Stimulated activated memory B cell treated with anti-CD40 and anti-IgM and Interleukin-4, amounts not matched to agents 10 μg/mL and 1 μg/mL and 100 μg/mL, for 72 hours (primary cell): ENCODE data around the gene TUBA3E.
"Not testable (repeated sequence)": the region's sequence is repeated elsewhere in the genome, so short reads cannot be mapped to it uniquely, and the experiment has no call there.

Experiments
- ATAC-seq: fragments of 150-1000 bp; cut with Tn5 transposase; 2 replicates; pipeline ENCODE4 v1.10.0; 2021
- H3K27ac Mint-ChIP-seq: one replicate; pipeline ENCODE4 v1.8.0; 2022; ENCODE audit warnings: mild to moderate bottlenecking, mixed read lengths
- H3K27me3 Mint-ChIP-seq: one replicate; pipeline ENCODE4 v1.8.0; 2022; ENCODE audit warnings: mixed read lengths
- H3K36me3 Mint-ChIP-seq: one replicate; pipeline ENCODE4 v1.8.0; 2022; ENCODE audit warnings: mixed read lengths
- H3K4me1 Mint-ChIP-seq: one replicate; pipeline ENCODE4 v1.8.0; 2022; ENCODE audit warnings: mixed read lengths
- H3K4me3 Mint-ChIP-seq: one replicate; pipeline ENCODE4 v1.8.0; 2022; ENCODE audit warnings: mild to moderate bottlenecking, moderate library complexity, mixed read lengths
- H3K9me3 Mint-ChIP-seq: one replicate; pipeline ENCODE4 v1.8.0; 2022; ENCODE audit warnings: mixed read lengths

The TUBA3E gene

DNA sequence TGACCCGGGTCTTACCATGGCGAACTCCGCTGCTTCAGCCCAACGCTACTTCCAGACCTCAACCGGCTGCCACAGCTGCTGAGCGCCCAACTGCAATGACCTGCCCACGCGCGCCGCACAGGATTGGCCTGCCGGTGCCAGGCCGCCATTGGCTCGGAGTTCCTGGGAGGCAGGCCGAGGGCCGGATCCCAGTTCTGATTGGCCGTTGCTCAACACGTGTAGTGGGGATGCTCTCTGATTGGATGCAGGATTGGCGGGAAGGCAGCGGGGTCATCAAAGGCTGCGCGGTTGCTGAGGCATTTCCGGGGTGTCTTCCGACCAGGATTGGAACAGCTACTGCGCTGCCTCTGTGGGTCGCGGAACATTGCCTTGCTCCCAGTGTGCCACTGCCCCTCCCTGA is at the start of gene TUBA3E:
Gene TUBA3E (minus strand): TSS at position 97 of the 400 bp plus-strand sequence. CDS start 79 bp downstream, at position 18.
- no peaks in the 10 kb centered on the region for H3K36me3 Mint-ChIP-seq
- no peak within 1 kb of the TSS for H3K27ac Mint-ChIP-seq
- no peak for ATAC-seq
- H3K27me3 Mint-ChIP-seq = no peaks in the 10 kb centered on the region
- no peaks in the 10 kb centered on the region for H3K9me3 Mint-ChIP-seq
- no peaks in the 10 kb centered on the region for H3K4me1 Mint-ChIP-seq
- H3K4me3 Mint-ChIP-seq = no peak within 1 kb of the TSS

DNA sequence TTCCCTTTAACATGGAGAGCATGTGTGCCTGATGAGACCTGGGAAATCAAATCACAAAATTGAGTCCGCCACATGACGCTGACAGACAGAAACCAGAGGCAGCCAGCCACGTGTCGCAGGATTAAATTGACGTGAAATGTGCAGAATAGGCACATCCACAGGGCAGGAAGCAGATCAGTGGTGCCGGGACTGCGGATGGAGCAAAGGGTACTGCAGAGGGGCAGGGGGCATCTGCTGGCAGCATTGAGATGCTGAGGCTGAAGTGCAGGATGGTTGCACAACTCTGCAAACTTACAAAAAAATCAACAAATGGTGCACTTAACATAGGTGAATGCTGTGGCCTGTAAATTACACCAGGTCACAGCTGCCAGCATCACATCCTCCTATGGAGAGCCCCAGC is 48.2 kb upstream of the TUBA3E start:
- H3K36me3 Mint-ChIP-seq = no peaks in the 10 kb centered on the region
- H3K27ac Mint-ChIP-seq = no peak overlapping the region
- no peak overlapping the region for H3K4me3 Mint-ChIP-seq
- no peaks in the 10 kb centered on the region for H3K4me1 Mint-ChIP-seq
- H3K9me3 Mint-ChIP-seq = no peaks in the 10 kb centered on the region
- peaks cover 58% of the 10 kb centered on the region for H3K27me3 Mint-ChIP-seq
- no peak for ATAC-seq

DNA sequence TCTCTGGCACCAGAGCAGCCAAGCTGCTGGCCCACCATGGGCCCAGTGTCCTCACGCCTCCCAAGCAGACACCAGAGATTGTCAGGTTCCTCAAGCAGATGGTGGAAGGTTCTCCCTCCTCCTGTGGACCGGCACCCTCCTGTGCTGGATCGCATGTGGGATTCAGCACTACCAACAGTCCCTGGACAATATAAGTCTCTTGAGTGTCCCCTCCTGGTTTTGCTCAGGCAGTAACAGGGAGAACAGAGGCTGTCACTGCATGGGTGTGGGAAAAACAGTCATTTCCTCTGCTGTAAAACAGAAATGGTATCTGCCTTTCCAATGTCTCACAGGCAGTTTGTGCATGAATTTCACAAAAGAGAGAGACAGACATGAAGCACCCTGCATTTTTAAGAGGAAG is 47.7 kb upstream of the TUBA3E start:
- H3K27me3 Mint-ChIP-seq = peaks cover 53% of the 10 kb centered on the region
- H3K36me3 Mint-ChIP-seq = no peaks in the 10 kb centered on the region
- no peaks in the 10 kb centered on the region for H3K4me1 Mint-ChIP-seq
- no peak for ATAC-seq
- no peak overlapping the region for H3K27ac Mint-ChIP-seq
- H3K9me3 Mint-ChIP-seq = no peaks in the 10 kb centered on the region
- no peak overlapping the region for H3K4me3 Mint-ChIP-seq

DNA sequence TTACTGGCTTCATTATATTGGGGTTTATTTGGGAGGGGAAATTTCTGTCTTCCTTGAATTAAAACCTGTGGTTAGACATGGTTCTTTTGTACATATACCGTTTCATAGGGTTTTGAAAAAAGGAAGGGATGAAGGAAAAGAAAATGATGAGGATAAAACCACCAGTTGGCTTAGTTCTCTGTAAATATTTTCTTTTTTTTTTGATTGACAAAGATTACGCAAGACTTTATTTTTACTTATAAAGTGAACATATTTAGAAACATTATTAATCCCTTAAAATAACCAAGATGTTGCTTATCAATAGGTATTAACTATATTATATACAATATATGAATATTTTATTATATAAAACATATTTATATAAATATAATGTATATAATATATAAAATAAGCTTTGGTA is 45.1 kb upstream of the TUBA3E start:
- Mint-ChIP-seq H3K27me3 (peaks cover 27% of the 10 kb centered on the region), H3K4me1 (no peaks in the 10 kb centered on the region), H3K4me3 (no peak overlapping the region), H3K36me3 (no peaks in the 10 kb centered on the region), H3K9me3 (no peaks in the 10 kb centered on the region), H3K27ac (no peak overlapping the region)
- no peak for ATAC-seq

DNA sequence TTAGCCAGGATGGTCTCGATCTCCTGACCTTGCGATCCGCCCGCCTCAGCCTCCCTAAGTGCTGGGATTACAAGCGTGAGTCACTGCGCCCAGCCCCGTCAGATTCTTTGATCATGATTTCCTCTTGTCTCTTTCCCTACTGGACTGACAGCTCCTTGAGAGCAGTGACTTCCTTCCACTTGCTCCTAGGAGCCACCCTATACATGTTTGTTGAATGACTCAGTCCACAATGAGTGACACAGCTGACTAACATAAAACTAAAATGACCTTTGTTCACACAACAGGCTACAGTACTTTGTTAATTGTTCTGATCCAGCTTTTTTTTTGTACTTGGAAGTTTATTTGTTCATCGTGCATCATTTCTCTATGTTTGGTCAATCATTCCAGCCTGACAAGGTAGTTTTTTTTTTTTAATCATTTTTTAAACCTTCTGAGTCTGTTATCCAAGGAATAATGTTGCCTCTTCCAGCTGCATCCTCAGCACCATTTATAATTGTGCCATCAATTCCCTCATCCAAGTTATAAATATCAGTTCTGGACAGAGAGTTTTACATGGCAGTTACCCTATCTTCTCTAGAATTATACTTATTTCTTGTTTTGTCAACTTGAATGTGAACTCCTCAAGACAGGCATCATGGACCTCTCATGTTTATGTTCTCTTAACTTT is 42.9 kb upstream of the TUBA3E start:
- Mint-ChIP-seq H3K27me3 (peaks cover 9% of the 10 kb centered on the region), H3K27ac (no peak overlapping the region), H3K9me3 (no peaks in the 10 kb centered on the region), H3K4me3 (no peak overlapping the region), H3K36me3 (no peaks in the 10 kb centered on the region), H3K4me1 (no peaks in the 10 kb centered on the region)
- no peak for ATAC-seq

DNA sequence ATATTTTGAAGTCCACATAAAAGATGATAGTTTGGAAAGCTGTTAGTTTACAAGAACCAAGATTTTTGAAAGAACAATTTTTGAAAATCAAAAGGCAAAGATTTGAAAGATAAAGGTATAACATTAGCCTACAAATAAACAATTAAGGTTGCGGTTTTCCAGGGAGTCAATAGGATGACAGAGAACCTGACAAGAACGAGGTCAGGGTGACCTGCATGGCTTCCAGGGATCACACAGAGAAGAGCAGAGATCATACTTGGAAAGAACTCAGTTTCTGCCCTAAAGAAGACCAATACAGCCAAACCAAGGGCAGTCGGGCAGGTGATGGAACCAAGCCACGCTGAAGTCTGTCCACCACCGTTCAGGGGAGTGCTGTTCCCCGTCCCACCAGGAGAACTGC is 41.3 kb upstream of the TUBA3E start:
- ATAC-seq = peak; percentile 31
- not testable (repeated sequence) for H3K4me1 Mint-ChIP-seq, H3K4me3 Mint-ChIP-seq, H3K27ac Mint-ChIP-seq, H3K36me3 Mint-ChIP-seq, H3K9me3 Mint-ChIP-seq, H3K27me3 Mint-ChIP-seq

DNA sequence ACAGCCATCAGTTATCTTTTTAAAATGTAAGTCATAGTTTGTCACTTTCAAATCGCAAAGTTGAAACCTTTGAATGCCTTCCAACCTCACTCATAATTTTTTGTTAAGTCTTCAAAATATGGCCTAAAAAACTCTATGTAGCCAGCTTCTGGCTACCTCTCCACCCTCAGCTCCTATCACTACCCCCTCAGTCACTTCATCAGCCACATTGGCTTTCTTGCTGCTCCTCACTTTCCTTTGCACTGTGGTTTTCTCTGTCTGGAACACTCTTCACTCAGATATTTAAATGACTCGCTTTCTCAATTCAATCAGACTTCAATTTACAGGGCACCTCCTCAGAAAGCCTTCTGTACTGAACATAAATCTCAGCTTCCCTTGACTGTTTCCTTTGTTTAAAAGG is 34.8 kb upstream of the TUBA3E start:
- H3K9me3 Mint-ChIP-seq, ATAC-seq, H3K36me3 Mint-ChIP-seq, H3K4me1 Mint-ChIP-seq, H3K27ac Mint-ChIP-seq, H3K4me3 Mint-ChIP-seq: not testable (repeated sequence)
- H3K27me3 Mint-ChIP-seq = peaks cover 15% of the 10 kb centered on the region

DNA sequence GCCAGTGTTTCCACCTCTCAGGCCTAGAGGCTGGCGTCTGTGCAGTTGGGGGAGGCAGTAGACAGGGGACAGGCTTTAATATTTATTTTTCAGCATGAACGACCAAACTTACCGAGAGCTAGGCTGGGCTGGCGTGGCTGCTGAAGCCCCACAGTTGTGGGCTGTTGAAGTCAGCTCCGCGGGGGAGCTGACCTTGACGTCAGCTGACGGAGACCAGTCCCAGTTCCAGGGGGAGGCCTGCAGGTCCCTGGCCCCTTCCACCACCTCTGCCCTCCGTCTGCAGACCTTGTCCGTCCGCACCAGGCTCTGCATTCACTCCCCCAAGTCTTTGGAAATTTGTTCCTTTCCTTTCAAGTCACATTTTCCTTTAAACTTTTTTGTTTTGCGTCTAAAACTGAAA is 33.4 kb upstream of the TUBA3E start:
- H3K27me3 Mint-ChIP-seq = peaks cover 15% of the 10 kb centered on the region
- H3K9me3 Mint-ChIP-seq = peaks cover 2% of the 10 kb centered on the region
- H3K27ac Mint-ChIP-seq = no peak overlapping the region
- H3K36me3 Mint-ChIP-seq = peaks cover 5% of the 10 kb centered on the region
- ATAC-seq = no peak
- no peaks in the 10 kb centered on the region for H3K4me1 Mint-ChIP-seq
- H3K4me3 Mint-ChIP-seq = no peak overlapping the region

DNA sequence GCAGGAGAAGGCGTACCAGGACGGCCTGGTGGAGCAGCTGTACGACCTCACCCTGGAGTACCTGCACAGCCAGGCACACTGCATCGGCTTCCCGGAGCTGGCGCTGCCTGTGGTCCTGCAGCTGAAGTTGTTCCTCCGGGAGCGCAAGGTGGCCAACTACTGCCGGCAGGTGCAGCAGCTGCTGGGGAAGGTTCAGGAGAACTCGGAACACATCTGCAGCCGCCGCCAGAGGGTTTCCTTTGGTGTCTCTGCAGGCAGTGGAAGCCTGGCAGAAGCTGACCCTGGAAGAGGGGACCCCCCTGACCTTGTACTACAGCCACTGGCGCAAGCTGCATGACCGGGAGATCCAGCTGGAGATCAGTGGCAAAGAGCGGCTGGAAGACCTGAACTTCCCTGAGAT is 32.7 kb upstream of the TUBA3E start:
- H3K9me3 Mint-ChIP-seq, H3K36me3 Mint-ChIP-seq, ATAC-seq: not testable (repeated sequence)

DNA sequence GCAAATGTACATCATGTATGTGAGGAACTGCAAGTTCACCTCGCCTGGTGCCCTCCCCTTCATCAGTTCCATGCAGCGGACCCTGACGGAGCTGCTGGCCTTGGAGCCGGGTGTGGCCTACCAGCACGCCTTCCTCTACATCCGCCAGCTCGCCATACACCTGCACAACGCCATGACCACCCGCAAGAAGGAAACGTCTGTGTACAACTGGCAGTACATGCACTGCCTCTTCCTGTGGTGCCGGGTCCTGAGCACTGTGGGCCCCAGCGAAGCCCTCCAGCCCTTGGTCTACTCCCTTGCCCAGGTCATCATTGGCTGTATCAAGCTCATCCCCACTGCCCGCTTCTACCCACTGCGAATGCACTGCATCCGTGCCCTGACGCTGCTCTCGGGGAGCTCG is 32.1 kb upstream of the TUBA3E start:
- H3K9me3 Mint-ChIP-seq, H3K4me3 Mint-ChIP-seq, H3K36me3 Mint-ChIP-seq, H3K4me1 Mint-ChIP-seq, ATAC-seq, H3K27ac Mint-ChIP-seq: not testable (repeated sequence)
- peaks cover 15% of the 10 kb centered on the region for H3K27me3 Mint-ChIP-seq

More for the DNA sequence above, 32.7 kb upstream of the TUBA3E start:
- peaks cover 15% of the 10 kb centered on the region for H3K27me3 Mint-ChIP-seq
- H3K4me3 Mint-ChIP-seq, H3K27ac Mint-ChIP-seq, H3K4me1 Mint-ChIP-seq: not testable (repeated sequence)

DNA sequence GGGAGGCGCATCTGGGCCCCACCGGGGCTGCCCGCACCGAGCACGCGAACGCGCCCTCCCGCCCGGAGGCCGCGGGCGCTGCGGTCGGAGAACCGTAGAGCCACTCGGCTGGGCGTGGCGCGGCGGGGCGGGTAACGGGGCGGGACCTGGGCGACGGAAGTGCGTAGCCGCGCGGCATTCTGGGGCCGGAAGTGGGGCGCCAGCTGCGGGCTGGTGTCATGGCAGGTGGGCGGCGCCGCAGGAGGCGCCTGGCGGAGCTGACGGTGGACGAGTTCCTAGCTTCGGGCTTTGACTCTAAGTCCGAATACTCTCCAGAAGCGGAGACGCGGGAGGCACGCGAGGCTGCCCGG is 30.9 kb upstream of the TUBA3E start:
- H3K9me3 Mint-ChIP-seq, H3K36me3 Mint-ChIP-seq, H3K27ac Mint-ChIP-seq, H3K4me1 Mint-ChIP-seq: not testable (repeated sequence)
- Mint-ChIP-seq H3K4me3 (peak overlapping the region; percentile 59), H3K27me3 (peaks cover 15% of the 10 kb centered on the region)
- peak; percentile 81 for ATAC-seq

DNA sequence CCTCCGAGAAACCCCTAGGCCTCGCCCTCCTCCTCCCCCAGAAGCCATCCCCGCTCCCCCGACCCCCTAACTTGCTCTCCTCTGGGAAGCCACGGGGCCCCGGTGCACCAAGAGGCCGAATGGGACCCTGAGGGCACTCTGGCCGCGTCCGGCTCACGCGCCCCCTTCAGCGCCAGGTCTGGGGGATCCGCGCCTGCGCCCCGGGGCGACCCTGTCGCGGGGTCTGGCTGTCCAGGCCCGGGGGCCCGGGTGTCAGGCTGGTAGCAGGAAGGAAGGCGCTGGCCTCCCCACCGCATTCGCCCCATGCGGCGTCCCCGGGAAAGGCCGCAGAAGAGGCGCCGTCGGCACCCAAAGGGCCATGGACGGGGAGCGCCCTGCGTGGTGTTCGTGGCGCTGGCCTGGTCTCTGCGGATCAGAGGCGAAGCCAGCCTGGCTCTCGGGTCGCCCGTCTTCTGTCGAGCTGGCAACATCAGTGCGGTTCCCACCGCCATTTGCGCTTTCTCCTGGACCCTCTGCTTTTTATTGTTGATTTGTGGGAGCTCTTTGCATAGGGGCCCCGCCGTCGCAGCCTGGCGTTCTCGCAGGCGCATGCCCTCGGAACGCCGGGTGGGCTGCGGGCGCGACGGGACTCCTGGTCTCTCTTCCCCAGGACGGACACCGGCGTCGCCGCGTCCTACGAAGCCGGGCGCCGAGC is 30.4 kb upstream of the TUBA3E start:
- not testable (repeated sequence) for H3K4me3 Mint-ChIP-seq, H3K9me3 Mint-ChIP-seq, H3K4me1 Mint-ChIP-seq, H3K36me3 Mint-ChIP-seq, H3K27ac Mint-ChIP-seq
- peaks cover 15% of the 10 kb centered on the region for H3K27me3 Mint-ChIP-seq
- peak; percentile 9 for ATAC-seq

DNA sequence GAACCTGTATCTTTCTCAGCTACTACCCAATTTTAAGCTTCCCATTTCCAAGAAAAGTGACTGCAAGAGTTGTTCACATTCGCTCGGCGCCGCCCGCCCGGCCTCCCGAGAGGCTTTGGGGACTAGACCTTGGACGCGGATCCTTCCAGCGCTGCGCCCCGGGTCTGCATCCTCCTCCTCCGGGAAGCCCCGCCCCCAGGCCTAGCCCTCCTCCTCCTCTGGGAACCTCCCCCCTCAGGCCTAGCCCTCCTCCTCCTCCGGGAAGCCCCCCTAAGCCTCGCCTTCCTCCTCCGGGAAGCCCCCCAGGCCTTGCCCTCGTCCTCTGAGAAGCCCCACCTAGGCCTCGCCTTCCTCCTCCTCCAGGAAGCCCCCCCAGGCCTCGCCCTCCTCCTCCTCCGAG is 29.8 kb upstream of the TUBA3E start:
- not testable (repeated sequence) for H3K4me1 Mint-ChIP-seq, H3K27ac Mint-ChIP-seq, H3K9me3 Mint-ChIP-seq, ATAC-seq, H3K36me3 Mint-ChIP-seq, H3K4me3 Mint-ChIP-seq
- peaks cover 15% of the 10 kb centered on the region for H3K27me3 Mint-ChIP-seq

DNA sequence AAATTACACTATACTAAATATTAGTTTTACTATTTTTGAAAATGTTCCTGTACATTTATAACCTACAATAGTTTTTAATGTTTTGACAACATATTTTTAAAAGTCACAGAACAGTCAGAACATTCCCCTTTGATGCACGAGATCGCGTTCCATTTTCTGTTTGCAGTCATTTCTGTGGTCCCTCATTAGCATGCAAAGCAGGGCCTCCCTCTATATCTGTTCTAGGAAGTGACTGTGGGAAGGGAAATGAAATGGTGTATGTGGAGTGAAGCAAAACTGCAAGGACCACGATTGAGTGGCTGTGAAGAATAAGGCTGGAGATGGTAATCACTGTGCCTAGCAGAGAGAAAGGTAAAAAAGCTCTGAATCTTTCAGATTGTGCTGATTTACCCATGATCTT is 24.3 kb upstream of the TUBA3E start:
- not testable (repeated sequence) for H3K4me1 Mint-ChIP-seq, H3K27me3 Mint-ChIP-seq, H3K27ac Mint-ChIP-seq, H3K4me3 Mint-ChIP-seq, H3K36me3 Mint-ChIP-seq, H3K9me3 Mint-ChIP-seq
- ATAC-seq = peak; percentile 45

DNA sequence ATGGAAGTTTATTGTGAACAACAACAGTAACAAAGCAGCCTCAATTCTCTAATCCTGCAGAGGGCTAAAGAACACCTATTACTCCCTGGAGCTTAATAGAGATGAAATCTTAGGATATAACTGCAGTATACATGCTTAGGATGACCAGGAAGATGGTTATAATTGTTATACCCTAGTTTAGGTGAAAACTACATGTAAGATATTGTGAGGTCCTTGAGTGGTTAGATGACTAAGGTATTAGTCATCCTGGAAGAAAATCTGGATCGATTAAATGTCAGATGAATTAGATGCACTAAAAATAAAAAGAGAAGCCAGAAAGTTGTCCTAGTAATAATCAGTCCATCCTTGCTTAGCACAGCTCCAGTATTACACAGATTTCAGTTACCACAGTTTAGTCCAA is 22.3 kb upstream of the TUBA3E start:
- H3K4me1 Mint-ChIP-seq, H3K36me3 Mint-ChIP-seq, H3K4me3 Mint-ChIP-seq, ATAC-seq, H3K27me3 Mint-ChIP-seq, H3K9me3 Mint-ChIP-seq, H3K27ac Mint-ChIP-seq: not testable (repeated sequence)

DNA sequence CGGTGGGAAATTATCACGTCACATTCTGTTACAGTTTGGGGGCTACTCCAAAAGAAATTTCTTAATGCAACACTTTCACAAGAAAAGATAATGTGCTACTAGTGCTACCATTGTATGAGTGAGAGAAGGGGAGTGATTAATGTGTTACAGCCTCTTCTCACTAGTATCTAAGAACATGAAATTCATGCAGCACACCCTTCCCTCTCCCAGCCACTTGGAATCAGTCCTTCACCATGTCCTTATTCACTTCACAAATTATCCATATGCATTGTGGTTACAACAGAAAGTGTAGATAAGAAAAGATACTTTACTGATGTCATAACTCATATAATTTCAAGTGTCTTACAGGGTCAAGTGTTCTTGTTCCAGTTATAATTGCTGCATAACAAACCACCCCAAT is 20.9 kb upstream of the TUBA3E start:
- not testable (repeated sequence) for H3K27me3 Mint-ChIP-seq, H3K36me3 Mint-ChIP-seq, H3K4me3 Mint-ChIP-seq, H3K4me1 Mint-ChIP-seq, ATAC-seq, H3K9me3 Mint-ChIP-seq, H3K27ac Mint-ChIP-seq
